SK-N-MC (cell line): ENCODE data around the gene TRIP10.

Experiments
- DNase-seq: peaks from one replicate; pipeline ENCODE4 v3.0.0-alpha.2; 2011; ENCODE audit warnings: low read depth, low spot score
- H3K27ac ChIP-seq: fragments of 200-600 bp; sonication (generic); 2 replicates; pipeline ENCODE4 v1.5.1; 2016; ENCODE audit warnings: mixed run types
- H3K36me3 ChIP-seq: fragments of 200-600 bp; sonication (generic); 2 replicates; pipeline ENCODE4 v1.6.1; 2017; ENCODE audit warnings: antibody characterized with exemption, low read length, mixed read lengths; ENCODE audit not compliant: insufficient read depth
- H3K4me3 ChIP-seq: fragments of 200-600 bp; sonication (generic); 2 replicates; pipeline ENCODE4 v1.5.1; 2016
- H3K9ac ChIP-seq: fragments of 200-600 bp; sonication (generic); 2 replicates; pipeline ENCODE4 v1.8.0; 2017; ENCODE audit warnings: mixed run types, mixed read lengths; ENCODE audit not compliant: insufficient read length
- H3K9me3 ChIP-seq: fragments of 200-600 bp; sonication (generic); 2 replicates; pipeline ENCODE4 v1.6.1; 2017; ENCODE audit warnings: low read depth, mild to moderate bottlenecking, antibody characterized with exemption, low read length, moderate library complexity, mixed read lengths
- EZH2 ChIP-seq: fragments of 200-600 bp; sonication (generic); IDR thresholded peaks from one replicate; pipeline ENCODE4 v1.6.1; 2017; ENCODE audit warnings: antibody characterized with exemption
- FOXP2 ChIP-seq: optimal IDR thresholded peaks from 2 replicates; pipeline ENCODE3; 2011; ENCODE audit warnings: mild to moderate bottlenecking, moderate library complexity; ENCODE audit not compliant: insufficient read depth; ENCODE audit errors: extremely low read length, control extremely low read depth
- POLR2AphosphoS5 ChIP-seq: IDR thresholded peaks from 2 replicates; pipeline ENCODE4 v1.6.1; 2012; ENCODE audit warnings: mild to moderate bottlenecking, low read depth, low read length, borderline replicate concordance

Gene TRIP10

GRCh38 chr19:6713773-6714692, 25.4 kb upstream of the TRIP10 start:
- Histone ChIP-seq H3K27ac (no peak overlapping the region), H3K9ac (no peak overlapping the region), H3K4me3 (no peak overlapping the region), H3K9me3 (no peaks in the 10 kb centered on the region), H3K36me3 (no peaks in the 10 kb centered on the region)
- TF ChIP-seq POLR2AphosphoS5 = no peak
- TF ChIP-seq EZH2 = no peak
- TF ChIP-seq FOXP2 = no peak
- no peak for DNase-seq

GRCh38 chr19:6714749-6715555, 24.5 kb upstream of the TRIP10 start:
- TF ChIP-seq FOXP2 = no peak
- no peaks in the 10 kb centered on the region for H3K9me3 ChIP-seq
- H3K4me3 ChIP-seq = no peak overlapping the region
- H3K36me3 ChIP-seq = no peaks in the 10 kb centered on the region
- no peak for DNase-seq
- H3K27ac ChIP-seq = no peak overlapping the region
- no peak overlapping the region for H3K9ac ChIP-seq

GRCh38 chr19:6716610-6716970, 22.9 kb upstream of the TRIP10 start:
- Histone ChIP-seq H3K36me3 (no peaks in the 10 kb centered on the region), H3K27ac (no peak overlapping the region), H3K9ac (no peak overlapping the region), H3K9me3 (no peaks in the 10 kb centered on the region), H3K4me3 (no peak overlapping the region)
- no peak for TF ChIP-seq FOXP2
- no peak for TF ChIP-seq EZH2
- TF ChIP-seq POLR2AphosphoS5 = no peak
- DNase-seq = no peak

GRCh38 chr19:6717036-6717435, 22.4 kb upstream of the TRIP10 start:
- TF ChIP-seq EZH2 = no peak
- TF ChIP-seq FOXP2 = no peak
- no peak for TF ChIP-seq POLR2AphosphoS5
- no peak overlapping the region for H3K9ac ChIP-seq
- no peaks in the 10 kb centered on the region for H3K9me3 ChIP-seq
- H3K36me3 ChIP-seq = no peaks in the 10 kb centered on the region
- no peak overlapping the region for H3K27ac ChIP-seq
- no peak overlapping the region for H3K4me3 ChIP-seq
- DNase-seq = no peak

GRCh38 chr19:6717441-6717971, 22.0 kb upstream of the TRIP10 start:
- H3K27ac ChIP-seq = no peak overlapping the region
- H3K9ac ChIP-seq = no peak overlapping the region
- DNase-seq = no peak
- no peak overlapping the region for H3K4me3 ChIP-seq
- TF ChIP-seq EZH2 (no peak), FOXP2 (no peak), POLR2AphosphoS5 (no peak)
- no peaks in the 10 kb centered on the region for H3K36me3 ChIP-seq
- H3K9me3 ChIP-seq = no peaks in the 10 kb centered on the region

GRCh38 chr19:6718111-6718740, 21.3 kb upstream of the TRIP10 start:
- DNase-seq = no peak
- Histone ChIP-seq H3K36me3 (no peaks in the 10 kb centered on the region), H3K9ac (no peak overlapping the region), H3K4me3 (no peak overlapping the region), H3K27ac (no peak overlapping the region), H3K9me3 (no peaks in the 10 kb centered on the region)
- TF ChIP-seq FOXP2 (no peak), POLR2AphosphoS5 (no peak), EZH2 (no peak)

- H3K36me3 ChIP-seq = no peaks in the 10 kb centered on the region
- H3K4me3 ChIP-seq = no peak overlapping the region
- no peak overlapping the region for H3K9ac ChIP-seq
- no peak overlapping the region for H3K27ac ChIP-seq
- TF ChIP-seq POLR2AphosphoS5 (no peak), EZH2 (no peak), FOXP2 (no peak)
- no peak for DNase-seq
- no peaks in the 10 kb centered on the region for H3K9me3 ChIP-seq
These were observed 20.5 kb upstream of the TRIP10 start for GRCh38 chr19:6718741-6719539.

GRCh38 chr19:6719540-6719861, 20.0 kb upstream of the TRIP10 start:
- Histone ChIP-seq H3K4me3 (no peak overlapping the region), H3K36me3 (no peaks in the 10 kb centered on the region), H3K9ac (no peak overlapping the region), H3K9me3 (no peaks in the 10 kb centered on the region), H3K27ac (no peak overlapping the region)
- no peak for DNase-seq
- TF ChIP-seq POLR2AphosphoS5 (no peak), EZH2 (no peak), FOXP2 (no peak)
